Measurements from ENCODE around the gene ESPNL.
A peak's percentile ranks its signal among the peaks of the same experiment; 100 is the strongest.
"Not testable (repeated sequence)": the region's sequence is repeated elsewhere in the genome, so short reads cannot be mapped to it uniquely, and the experiment has no call there.

Gene ESPNL

DNA sequence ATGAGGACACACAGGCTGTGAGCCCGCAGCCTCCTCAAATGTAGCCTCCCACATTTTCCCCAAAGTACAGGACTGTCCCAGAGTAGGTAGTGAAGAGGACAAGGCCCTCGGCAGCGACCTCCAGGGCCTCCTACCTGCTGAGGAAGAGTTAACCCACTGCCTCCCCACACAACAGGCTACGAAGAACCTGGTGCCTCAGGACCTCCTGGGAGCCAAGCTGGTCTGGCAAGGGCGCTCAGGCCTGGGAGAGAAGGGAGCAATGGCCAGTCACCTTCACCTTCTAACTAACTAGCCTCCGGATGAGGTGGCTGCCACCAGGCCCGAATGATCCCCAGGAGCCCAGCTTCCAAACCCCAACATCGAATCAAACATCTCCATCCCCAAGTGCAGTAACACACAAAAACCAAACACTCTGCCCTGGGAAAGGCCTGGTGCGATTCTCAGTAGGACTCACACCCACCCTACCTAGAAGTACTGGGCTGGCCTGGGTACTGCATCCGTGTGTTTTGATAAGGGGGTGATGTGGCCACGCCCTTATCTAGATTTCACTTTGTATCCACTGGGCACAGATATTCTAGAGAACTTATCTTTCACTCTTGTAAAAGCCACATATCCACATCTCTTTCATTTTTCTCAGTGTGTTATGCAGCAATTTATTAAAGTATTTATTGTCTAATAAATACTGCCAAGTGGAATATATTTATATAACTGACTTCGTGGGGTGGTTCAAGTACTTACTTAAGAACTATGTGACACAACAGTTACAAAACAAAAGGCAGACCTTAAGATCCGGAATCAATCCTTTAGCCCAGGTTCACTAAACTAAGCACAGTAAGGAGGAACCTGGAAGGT, 68.3 kb downstream of the ESPNL start:
- in situ Hi-C loops (cut with HindIII; ENCODE audit: low sequenced_read_pairs): no loop called here
- H3K4me3 ChIP-seq (ENCODE audit: low read depth, low read length): no peak overlapping the region
- TF ChIP-seq CTCF (IDR thresholded peaks at IDR 0.05; ENCODE audit: low read depth, low read length): no peak
- no peak for DNase-seq (ENCODE audit: low read depth, low spot score)

DNA sequence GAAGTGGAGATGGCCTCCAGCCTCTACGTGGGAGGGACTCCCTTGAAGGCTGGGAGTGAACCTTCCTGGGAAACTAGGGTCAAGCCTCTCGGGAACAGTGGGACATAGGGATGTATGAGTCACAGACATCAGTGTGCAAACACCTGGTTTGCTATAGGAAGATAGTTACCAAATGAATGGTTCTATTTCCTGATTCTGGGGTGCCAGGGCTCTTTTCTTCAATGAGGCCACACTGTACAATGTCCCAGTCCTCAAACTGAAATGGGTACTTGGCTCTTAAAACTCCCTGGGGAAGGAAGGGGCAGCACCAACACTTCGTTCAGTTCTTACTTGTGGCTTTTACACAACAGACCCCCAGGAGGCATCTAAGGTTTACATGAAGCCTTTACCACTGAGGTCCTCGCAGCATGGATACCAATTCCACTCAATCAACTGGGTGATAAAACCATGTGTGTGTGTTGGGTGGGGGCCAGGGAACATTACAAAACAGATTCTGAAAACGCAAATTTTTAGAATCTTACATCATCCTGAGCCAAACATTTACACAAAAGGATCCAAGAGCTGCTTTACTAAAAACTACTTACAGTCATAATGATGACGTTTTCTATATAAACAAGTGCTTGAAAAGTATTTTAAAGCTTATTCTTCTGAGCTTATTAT, 69.0 kb downstream of the ESPNL start:
- in situ Hi-C loops (cut with HindIII; ENCODE audit: low sequenced_read_pairs): no loop called here
- DNase-seq (ENCODE audit: low read depth, low spot score): peak; percentile 96
- TF ChIP-seq CTCF (IDR thresholded peaks at IDR 0.05; ENCODE audit: low read depth, low read length): no peak
- H3K4me3 ChIP-seq (ENCODE audit: low read depth, low read length): no peak overlapping the region

DNA sequence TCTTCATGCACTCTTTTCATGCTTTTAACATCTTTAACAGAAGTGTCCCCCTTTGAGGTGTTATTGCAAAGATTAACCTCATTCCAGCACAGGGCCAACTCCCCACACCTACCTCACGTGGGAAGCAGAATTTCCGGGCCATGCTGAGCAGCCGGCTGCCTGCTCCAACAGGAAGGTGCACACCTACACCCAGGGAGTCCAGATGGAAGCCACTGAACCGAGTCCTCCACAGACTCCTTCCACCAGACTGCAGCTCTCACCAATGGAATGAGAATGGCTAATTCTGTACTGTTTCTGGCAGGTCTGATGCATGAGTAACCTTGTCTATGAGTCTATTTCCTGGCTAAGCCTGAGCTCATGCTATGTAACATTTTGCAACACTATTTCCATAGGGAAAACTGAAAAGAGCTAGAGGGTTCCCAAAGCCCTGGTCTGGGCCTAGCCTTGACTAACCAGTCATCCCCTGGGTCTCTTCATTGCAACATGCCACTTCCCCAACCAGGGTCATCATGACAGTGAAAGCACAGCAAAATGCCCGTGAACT, 69.6 kb downstream of the ESPNL start:
- no peak for TF ChIP-seq CTCF (IDR thresholded peaks at IDR 0.05; ENCODE audit: low read depth, low read length)
- in situ Hi-C loops (cut with HindIII; ENCODE audit: low sequenced_read_pairs): no loop called here
- peak; percentile 94 for DNase-seq (ENCODE audit: low read depth, low spot score)
- no peak overlapping the region for H3K4me3 ChIP-seq (ENCODE audit: low read depth, low read length)

- in situ Hi-C loops (cut with HindIII; ENCODE audit: low sequenced_read_pairs): no loop called here
- H3K4me3 ChIP-seq (ENCODE audit: low read depth, low read length): no peak overlapping the region
- no peak for TF ChIP-seq CTCF (IDR thresholded peaks at IDR 0.05; ENCODE audit: low read depth, low read length)
- DNase-seq (ENCODE audit: low read depth, low spot score): no peak
Measured at GRCh38 chr2:238170386-238171071, 70.4 kb downstream of the ESPNL start.

DNA sequence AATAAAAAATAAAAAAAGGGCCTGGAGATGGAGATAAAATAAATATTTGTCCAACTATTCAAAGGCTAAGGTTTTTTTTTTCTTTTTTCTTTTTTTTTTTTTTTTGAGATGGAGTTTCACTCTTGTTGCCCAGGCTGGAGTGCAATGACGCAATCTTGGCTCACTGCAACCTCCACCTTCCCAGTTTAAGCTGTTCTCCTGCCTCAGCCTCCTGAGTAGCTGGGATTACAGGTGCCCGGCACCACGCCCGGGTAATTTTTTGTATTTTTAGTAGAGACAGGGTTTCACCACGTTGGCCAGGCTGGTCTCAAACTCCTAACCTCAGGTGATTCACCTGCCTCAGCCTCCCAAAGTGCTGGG, 70.9 kb downstream of the ESPNL start:
- DNase-seq (ENCODE audit: low read depth, low spot score); H3K4me3 ChIP-seq (ENCODE audit: low read depth, low read length); in situ Hi-C loops (cut with HindIII; ENCODE audit: low sequenced_read_pairs): not testable (repeated sequence)

- no peak for DNase-seq (ENCODE audit: low read depth, low spot score)
- no peak for TF ChIP-seq CTCF (IDR thresholded peaks at IDR 0.05; ENCODE audit: low read depth, low read length)
- in situ Hi-C loops (cut with HindIII; ENCODE audit: low sequenced_read_pairs): no loop called here
- no peak overlapping the region for H3K4me3 ChIP-seq (ENCODE audit: low read depth, low read length)
Measured at GRCh38 chr2:238171575-238172187, 71.5 kb downstream of the ESPNL start.
